K562 (cell line): Measurements from ENCODE around the gene KCNK7.

Experiments used
- CTCF ChIP-seq, 3 experiments: IDR thresholded peaks in 2 of 3; conservative IDR thresholded peaks in 1 of 3; 2 replicates each; pipeline ENCODE4 v1.5.1; 2011 to 2012; ENCODE audit warnings: low read length in 3 of 3, mild to moderate bottlenecking in 3 of 3, control low read depth in 2 of 3, improper control_type of control experiment in 1 of 3, inconsistent platforms in 1 of 3, low read depth in 1 of 3, mixed read lengths in 1 of 3, moderate library complexity in 1 of 3; ENCODE audit not compliant: insufficient read depth in 2 of 3
- EZH2 ChIP-seq: IDR thresholded peaks from 2 replicates; pipeline ENCODE4 v1.6.1; 2012; ENCODE audit warnings: low read depth, mild to moderate bottlenecking, inconsistent platforms, low read length, borderline replicate concordance
- TF ChIP-seq, protein P1 (sequence below): sonication (generic); formaldehyde crosslinking; IDR thresholded peaks from 2 replicates; pipeline ENCODE4 v1.9.0; 2022; ENCODE audit warnings: mild to moderate bottlenecking, missing genetic modification reagents

GRCh38 chr11:65560555-65561418 lies 34.8 kb downstream of the KCNK7 start:
- TF ChIP-seq CTCF (IDR thresholded peaks at IDR 0.05 in 2 of 3, conservative IDR thresholded peaks at IDR 0.05 in 1 of 3; ENCODE audit: insufficient read depth in 2 of 3, low read depth in 1 of 3, low read length in 3 of 3): no peak
- TF ChIP-seq, protein P1, sequence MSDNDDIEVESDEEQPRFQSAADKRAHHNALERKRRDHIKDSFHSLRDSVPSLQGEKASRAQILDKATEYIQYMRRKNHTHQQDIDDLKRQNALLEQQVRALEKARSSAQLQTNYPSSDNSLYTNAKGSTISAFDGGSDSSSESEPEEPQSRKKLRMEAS (CRISPR knock-in tag): 0 out of 2 replicates have a peak, but pooled peaks have one; percentile 33
- no peak for TF ChIP-seq EZH2
